GM19455 (cell line): Measurements from ENCODE around the gene CTIF.
A peak's percentile ranks its signal among the peaks of the same experiment; 100 is the strongest.
"Not testable (repeated sequence)": the region's sequence is repeated elsewhere in the genome, so short reads cannot be mapped to it uniquely, and the experiment has no call there.

Source experiments
- ATAC-seq: cut with Tn5 transposase; IDR thresholded peaks from one replicate; pipeline ENCODE4 v1.9.1; 2021; ENCODE audit not compliant: unreplicated experiment

CTIF gene

GRCh38 chr18:48857023-48857694 lies 318.3 kb downstream of the CTIF start:
- no peak for ATAC-seq

GRCh38 chr18:48858676-48859075 lies 319.8 kb downstream of the CTIF start:
- no peak for ATAC-seq

GRCh38 chr18:48859311-48860268 lies 320.8 kb downstream of the CTIF start:
- no peak for ATAC-seq

- no peak for ATAC-seq
Measured at GRCh38 chr18:48860269-48861180, 321.7 kb downstream of the CTIF start.

- no peak for ATAC-seq
Measured at GRCh38 chr18:48861181-48861708, 322.4 kb downstream of the CTIF start.

- ATAC-seq: no peak
Measured at GRCh38 chr18:48862132-48862531, 323.3 kb downstream of the CTIF start.

- ATAC-seq: no peak
Measured at GRCh38 chr18:48862678-48863270, 323.9 kb downstream of the CTIF start.

- ATAC-seq: no peak
Measured at GRCh38 chr18:48863432-48864065, 324.7 kb downstream of the CTIF start.

GRCh38 chr18:48864876-48865275 lies 326.0 kb downstream of the CTIF start:
- no peak for ATAC-seq

GRCh38 chr18:48866028-48866733 lies 327.4 kb downstream of the CTIF start:
- ATAC-seq: no peak

- ATAC-seq: no peak
Measured at GRCh38 chr18:48866856-48867255, 328.0 kb downstream of the CTIF start.

GRCh38 chr18:48867978-48868377 lies 329.1 kb downstream of the CTIF start:
- no peak for ATAC-seq

GRCh38 chr18:48868468-48869466 lies 329.9 kb downstream of the CTIF start:
- ATAC-seq: peak; percentile 77

- no peak for ATAC-seq
Measured at GRCh38 chr18:48869591-48869990, 330.8 kb downstream of the CTIF start.

GRCh38 chr18:48870926-48871325 lies 332.1 kb downstream of the CTIF start:
- not testable (repeated sequence) for ATAC-seq

- no peak for ATAC-seq
Measured at GRCh38 chr18:48871391-48872166, 332.7 kb downstream of the CTIF start.
